ENCODE data around the gene TSPAN15.
A peak's percentile ranks its signal among the peaks of the same experiment; 100 is the strongest.
"Not testable (repeated sequence)": the region's sequence is repeated elsewhere in the genome, so short reads cannot be mapped to it uniquely, and the experiment has no call there.

Gene TSPAN15

DNA sequence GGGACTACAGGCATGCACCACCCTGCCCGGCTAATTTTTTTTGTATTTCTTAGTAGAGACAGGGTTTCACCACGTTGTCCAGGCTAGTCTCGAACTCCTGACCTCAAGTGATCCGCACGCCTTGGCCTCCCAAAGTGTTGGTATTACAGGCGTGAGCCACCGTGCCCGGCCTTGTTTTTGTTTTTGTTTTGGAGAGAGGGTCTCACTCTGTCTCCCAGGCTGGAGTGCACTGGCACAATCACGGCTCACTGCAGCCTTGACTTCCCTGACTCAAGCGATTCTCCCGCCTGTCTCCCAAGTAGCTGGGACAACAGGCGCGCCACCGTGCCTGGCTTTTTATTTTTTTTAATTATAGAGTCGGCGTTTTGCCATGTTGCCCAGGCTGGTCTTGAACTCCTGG lies 870 bp upstream of the TSPAN15 start:
- not testable (repeated sequence) for DNase-seq

DNA sequence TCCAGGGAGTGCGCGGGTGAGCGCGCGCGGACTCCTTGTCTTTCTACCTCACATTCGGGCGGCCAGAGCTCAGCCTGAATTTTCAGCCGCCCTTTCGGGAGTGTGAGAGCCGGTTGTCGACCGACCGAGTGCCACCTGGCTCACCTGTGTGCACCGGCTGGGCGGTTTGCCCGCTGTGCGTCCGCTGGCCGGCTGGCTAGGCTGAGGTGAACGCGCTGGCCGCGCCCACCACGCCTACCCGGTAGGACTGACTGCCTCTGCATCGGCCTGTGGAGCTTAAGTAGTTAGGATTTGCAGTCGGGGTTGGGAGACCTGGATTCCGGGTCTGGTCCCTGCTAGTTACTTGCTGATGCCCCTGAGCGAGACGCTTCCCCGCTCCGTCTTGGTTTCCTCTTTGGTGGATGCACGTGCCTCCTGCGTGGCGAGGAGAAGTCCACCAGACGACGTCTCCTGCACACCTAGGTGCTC lies 553 bp downstream of the TSPAN15 start:
- no peak for DNase-seq

DNA sequence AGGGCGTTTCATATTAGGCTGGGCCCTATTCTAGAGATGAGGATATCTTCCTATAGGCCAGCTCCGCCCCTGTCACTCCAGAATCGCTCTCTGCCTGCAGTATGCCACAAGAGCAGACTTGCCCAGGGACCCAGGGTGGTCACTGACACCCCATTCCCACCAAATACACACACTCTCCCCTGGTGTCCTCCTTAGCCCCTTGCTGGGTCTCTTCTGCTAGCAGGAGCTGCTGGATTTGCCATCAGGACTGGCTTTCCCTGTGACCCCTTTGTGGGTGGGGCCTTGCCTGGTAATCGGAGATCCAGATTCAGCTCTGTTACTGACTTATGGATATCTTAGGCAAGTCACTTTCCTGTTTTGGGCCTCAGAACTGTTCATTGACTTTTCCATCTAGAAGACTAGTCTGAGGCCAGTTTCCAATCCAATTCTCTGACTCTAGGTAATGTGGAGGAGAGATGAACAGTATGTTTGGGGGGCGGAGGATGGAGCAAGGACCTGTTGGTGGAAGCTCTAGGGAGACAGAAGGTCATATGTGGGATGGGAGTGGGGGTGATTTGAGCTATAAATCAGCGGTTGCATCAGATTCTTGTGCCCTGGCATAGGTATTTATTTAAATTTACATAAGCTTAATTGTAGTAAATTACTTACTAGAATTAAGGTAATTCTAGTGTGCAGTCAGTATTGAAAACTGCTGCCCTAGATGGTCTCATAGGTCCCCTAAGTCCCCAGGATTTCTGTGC lies 1.6 kb downstream of the TSPAN15 start:
- DNase-seq = no peak

DNA sequence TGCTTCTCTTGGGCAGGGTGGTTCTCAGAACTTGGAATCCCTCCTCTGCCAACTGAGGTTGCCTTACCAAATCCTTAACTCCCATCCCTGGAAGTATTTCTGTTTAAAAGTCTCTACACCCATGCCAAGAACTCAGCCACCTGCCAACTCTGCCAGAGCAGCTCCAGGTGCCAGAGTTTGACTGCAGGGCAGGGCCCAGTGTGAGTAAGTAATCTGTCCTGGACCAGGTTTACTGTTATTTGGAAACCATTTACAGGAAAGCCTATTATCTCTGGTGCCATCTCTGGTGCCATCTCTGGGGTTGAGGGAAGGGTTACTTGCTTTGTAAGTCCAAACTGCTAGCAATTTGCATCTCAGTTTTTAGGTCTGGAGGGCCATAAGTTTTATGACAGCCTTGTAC lies 2.5 kb downstream of the TSPAN15 start:
- no peak for DNase-seq

DNA sequence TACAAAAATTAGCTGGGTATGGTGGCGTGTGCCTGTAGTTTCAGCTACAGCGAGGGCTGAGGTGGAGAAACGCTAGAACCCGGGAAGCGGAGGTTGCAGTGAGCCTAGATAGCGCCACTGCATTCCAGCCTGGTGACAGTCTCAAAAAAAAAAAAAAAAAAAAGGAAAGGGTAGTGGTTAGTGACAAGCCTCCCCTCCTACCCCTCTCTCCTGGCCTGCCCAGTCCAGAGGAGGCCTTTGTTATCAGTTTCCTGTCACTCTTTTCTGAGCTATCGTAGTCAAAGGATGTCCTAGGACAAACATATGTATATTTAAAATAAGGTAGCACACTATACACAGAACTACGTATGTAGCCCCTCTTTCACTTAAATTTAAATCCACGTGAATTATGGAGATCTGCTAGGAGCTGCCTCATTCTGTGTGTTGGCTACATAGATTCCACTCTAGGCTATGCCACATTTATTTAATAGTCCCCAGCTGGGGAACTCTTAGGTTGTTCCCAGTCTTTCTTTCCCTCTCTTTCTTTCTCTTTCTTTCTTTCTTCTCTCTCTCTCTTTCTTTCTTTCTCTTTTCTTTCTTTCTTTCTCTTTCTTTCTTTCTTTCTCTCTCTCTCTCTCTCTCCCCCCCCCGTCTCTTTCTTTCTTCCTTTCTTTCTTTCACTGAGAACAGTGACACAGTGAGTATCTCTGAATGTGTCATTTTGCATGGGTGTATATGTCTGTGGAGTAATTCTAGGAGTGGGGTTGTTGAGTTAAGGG lies 3.9 kb downstream of the TSPAN15 start:
- no peak for DNase-seq

- DNase-seq = no peak
These were observed 5.8 kb downstream of the TSPAN15 start for GRCh38 chr10:69456880-69457693.

DNA sequence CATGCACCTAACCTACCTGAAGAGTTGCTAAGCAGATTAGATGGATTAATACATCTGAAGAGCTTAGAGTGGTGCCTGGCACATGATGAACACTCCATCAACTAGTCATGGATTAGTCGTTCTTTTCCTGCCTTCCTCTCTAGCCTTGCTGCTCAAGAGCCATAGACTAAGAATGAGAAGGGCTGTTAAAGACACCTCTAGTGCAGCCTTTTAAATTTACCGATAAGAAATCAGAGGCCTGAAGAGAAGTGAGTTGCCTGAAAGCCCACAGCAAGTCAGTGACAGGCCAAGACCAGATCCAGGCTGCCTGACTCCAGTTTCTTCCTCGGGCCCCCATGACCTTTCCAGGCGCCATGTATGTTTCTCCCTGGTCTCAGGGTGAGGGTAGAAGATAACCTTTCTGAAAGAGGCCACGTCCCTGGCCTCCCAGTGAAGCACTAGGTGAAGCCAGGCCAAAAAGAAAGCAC lies 6.5 kb downstream of the TSPAN15 start:
- no peak for DNase-seq

DNA sequence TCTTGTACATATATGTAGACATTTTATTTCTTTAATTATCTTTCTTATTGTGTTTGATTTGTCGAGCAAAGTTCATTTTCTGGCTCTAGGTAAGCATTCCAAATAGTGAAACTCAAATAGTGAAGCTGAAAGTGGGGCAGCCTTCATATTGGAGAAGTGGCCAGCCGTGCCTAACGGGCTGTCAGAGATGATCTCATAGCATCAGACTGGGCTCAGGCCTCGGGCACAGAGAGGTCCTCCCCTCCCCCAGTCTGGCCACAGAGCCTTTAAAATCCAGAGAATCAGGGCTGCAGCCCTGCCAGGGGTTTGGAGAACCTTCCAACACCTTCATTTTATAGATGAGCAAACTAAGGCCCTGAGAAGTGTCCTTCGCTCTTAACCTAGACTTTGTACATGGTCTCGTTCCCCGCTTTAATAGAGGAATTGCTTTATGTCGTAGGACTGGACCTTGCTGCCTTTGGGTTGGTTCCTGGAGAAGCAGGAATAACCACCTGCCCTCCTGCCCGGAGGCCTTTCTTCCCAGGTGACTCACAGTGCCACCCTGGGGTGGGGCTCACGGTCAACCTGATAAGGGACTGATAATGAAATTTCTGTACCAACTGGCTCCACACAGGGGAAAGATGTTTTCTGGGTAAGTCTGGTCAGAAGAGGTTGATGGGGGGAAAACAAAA lies 7.3 kb downstream of the TSPAN15 start:
- no peak for DNase-seq

GRCh38 chr10:69459101-69459790 lies 8.0 kb downstream of the TSPAN15 start:
- DNase-seq = no peak

DNA sequence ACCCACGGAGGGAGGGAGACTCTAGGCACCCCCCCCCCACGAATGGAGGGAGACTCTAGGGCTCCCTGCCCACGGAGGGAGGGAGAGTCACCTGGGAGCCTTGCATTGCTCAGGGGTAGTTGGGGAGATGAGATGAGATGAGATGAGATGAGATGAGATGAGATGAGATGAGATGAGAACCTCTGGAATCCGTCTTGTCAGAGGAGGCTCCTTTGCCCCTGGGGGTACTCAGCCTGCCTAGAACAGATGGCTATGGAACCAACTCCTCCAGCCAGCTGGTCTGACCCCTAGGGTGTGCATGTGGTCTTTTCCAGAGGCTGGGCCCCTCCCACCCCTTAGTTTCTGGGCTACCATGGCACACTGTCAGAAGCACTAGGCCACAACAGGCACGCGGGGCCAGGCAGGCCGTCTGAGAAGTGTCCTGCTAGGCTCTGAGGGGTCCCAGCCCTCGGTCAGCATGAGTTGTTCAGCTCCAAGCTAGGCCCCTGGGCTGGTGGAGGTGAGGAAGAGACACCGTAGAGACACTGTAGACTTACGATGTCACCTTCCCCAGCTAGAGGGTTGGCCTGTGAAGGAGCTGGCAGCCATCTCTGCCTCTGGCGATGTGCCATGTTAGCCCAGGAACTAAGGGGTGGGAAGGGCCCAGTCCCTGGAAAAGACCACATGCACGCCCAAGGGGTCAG lies 8.8 kb downstream of the TSPAN15 start:
- no peak for DNase-seq

- DNase-seq = no peak
These were observed 9.4 kb downstream of the TSPAN15 start for GRCh38 chr10:69460576-69461242.

DNA sequence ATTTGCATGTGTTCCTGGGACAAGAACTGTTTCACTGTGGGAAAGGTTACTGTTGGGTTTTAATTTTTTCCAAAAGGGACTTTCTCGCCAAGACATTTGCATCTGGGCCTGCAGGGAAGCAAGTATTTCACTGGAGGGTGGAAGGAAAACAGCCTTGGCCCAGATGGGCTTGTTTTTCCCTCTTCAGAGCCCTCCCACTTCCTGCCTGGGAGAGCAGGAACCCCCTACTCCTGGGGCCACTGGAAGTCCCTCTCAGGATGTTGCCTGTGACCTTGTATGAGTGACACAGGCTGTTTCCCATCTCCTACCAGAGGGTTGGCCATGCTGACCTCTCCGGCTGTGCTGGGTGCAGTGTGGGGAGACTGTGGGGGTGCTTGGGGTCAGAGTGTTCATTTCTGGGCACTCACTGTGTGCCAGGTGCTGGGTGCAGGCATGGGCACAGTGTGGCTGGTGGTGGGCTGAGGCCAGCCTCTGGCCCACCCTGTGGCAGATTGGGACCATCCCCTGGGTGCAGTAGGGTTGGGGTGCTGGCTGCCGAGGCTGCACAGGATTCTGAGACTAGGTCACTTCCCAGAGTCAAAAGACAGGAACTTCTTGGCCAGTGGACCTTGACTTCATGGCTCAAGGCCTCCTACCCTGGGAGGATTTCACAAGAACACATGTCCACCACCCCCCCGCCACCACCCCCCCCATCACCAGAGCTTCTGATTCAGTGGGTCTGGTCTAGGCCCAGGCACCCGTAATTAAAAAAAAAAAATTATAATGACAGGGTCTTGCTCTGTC lies 10.2 kb downstream of the TSPAN15 start:
- no peak for DNase-seq

DNA sequence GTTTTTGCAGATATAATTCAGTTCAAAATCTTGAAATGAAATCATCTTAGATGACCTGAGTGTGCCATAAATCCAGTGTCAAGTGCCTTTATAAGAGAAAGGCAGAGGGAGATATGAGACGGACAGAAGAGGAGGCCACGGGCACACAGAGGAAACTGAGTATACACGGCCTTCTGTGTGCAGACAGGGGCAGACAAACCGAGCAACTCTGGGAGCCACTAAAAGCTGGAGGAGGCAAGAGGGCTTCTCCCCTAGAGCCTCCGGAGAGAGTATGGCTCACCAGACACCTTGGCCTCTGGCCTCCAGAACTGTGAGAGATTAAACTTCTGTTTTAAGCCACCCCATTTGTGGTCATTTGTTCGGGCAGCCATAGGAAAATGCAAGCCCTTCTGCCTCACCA lies 12.6 kb downstream of the TSPAN15 start:
- DNase-seq = no peak

GRCh38 chr10:69464401-69464800 lies 13.1 kb downstream of the TSPAN15 start:
- DNase-seq = no peak

- no peak for DNase-seq
These were observed 13.6 kb downstream of the TSPAN15 start for GRCh38 chr10:69464801-69465401.

GRCh38 chr10:69465457-69466157 lies 14.3 kb downstream of the TSPAN15 start:
- peak; percentile 4 for DNase-seq

DNA sequence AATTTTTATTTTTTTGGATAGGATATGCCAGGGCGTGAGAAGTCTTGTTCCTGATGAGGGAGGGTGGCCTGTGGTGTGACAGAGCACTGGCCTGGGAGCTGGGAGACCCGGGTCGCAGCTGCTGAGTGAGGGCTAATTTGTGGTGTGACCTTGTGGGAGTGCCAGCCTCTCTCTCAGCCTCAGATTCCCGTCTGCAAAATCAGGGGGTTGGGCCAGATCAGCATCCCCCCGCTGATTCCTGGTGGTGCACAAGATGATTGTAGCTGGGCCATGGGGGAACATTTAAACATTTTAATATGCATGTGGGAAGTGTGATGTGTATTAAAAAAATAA lies 14.9 kb downstream of the TSPAN15 start:
- no peak for DNase-seq

- DNase-seq = no peak
These were observed 15.4 kb downstream of the TSPAN15 start for GRCh38 chr10:69466689-69467088.

Data from GF-D8 (cell line).